ENCODE measurements around the gene EPHA6.

- TF ChIP-seq POLR2A (IDR thresholded peaks at IDR 0.05), result no peak
- TF ChIP-seq CTCF (IDR thresholded peaks at IDR 0.05), result no peak
- TF ChIP-seq EP300 (IDR thresholded peaks at IDR 0.05; ENCODE audit: low read depth), result no peak
- TF ChIP-seq POLR2AphosphoS5 (IDR thresholded peaks at IDR 0.05), result no peak
Measured at GRCh38 chr3:97576221-97576620, 761.8 kb downstream of the EPHA6 start.

Measured in transverse colon (tissue), 4 donors.